ENCODE results near the gene DOCK7. TPM values are rescaled to one million over a fixed set of nuclear protein-coding genes. Genes with fewer than 3 reads are reported as not detected.
"Not testable (repeated sequence)": the region's sequence is repeated elsewhere in the genome, so short reads cannot be mapped to it uniquely, and the experiment has no call there.

Gene DOCK7
- polyA plus RNA-seq, 1 experiment = 56.5 TPM

- ChIA-PET POLR2A (no interaction called here), CTCF (interaction anchor here (0.7 to 2.5 kb wide), 4 partner anchors 11 to 194 kb away, joined by 3 to 12 read pairs (median 4); no protein-coding TSS in a partner anchor)
- no peak overlapping the region for H3K4me3 ChIP-seq (ENCODE audit: low read depth, low read length)
- DNase-seq (ENCODE audit: low read depth) = no peak
- TF ChIP-seq CTCF (IDR thresholded peaks at IDR 0.05; ENCODE audit: insufficient read depth, low read depth, low read length) = no peak
- H3K27me3 ChIP-seq (ENCODE audit: control insufficient read depth, insufficient read depth, low read length) = no peaks in the 10 kb centered on the region
- no peaks in the 10 kb centered on the region for H3K36me3 ChIP-seq (ENCODE audit: control insufficient read depth, insufficient read depth, low read length)
Measured at GRCh38 chr1:62722796-62723195, 34.6 kb upstream of the DOCK7 start.

DNA sequence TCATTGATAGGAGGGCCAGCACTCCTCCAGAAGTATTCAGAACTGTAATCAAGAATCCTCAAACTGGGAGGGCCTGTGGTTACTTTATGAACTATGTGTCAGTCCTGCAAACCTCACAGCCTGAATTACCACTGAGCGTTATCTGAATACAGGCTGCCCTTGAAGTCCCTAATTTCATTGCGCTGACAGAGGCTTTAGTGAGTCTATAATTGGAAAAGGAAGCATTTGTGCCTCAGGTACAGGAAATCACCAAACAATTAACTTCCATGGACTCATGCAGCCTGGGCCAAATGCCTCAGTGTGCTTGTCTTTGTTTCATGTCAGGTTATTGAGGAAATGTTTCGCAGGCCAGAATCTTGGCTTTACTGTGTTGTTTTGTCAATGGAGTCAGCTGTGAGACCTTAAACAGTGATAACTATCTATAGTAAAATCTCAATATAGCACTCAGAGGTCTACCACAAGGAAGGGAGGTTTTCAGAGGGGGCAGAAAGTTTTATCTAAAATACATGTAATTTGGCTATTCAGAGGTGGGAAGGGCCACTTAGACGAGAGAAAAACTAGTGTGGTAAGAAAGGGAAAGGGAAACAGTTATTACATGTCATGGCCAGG lies 32.9 kb upstream of the DOCK7 start:
- no peak for DNase-seq (ENCODE audit: low read depth)
- POLR2A ChIA-PET = no interaction called here
- CTCF ChIA-PET = interaction anchor here (0.6 to 2.5 kb wide), 2 partner anchors 10 to 13 kb away, joined by 3 to 12 read pairs; no protein-coding TSS in a partner anchor

DNA sequence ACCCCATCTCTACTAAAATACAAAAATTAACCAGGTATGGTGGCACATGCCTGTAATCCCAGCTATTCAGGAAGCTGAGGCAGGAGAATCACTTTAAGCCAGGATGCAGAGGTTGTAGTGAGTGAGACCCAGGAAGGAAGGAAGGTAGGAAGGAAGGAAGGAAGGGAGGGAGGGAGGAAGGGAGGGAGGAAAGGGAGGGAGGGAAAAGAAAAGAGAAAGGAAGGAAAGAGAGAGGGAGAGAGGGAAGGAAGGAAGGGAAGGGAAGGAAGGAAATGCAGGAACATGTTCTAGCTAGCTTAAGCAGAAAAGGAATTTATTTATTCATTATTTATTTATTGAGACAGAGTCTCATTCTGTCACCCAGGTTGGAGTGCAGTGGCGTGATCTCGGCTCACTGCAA lies 30.2 kb upstream of the DOCK7 start:
- H3K4me3 ChIP-seq (ENCODE audit: low read depth, low read length); DNase-seq (ENCODE audit: low read depth); H3K27me3 ChIP-seq (ENCODE audit: control insufficient read depth, insufficient read depth, low read length); H3K36me3 ChIP-seq (ENCODE audit: control insufficient read depth, insufficient read depth, low read length); CTCF ChIA-PET; POLR2A ChIA-PET: not testable (repeated sequence)

More for the DNA sequence above, 32.9 kb upstream of the DOCK7 start:
- TF ChIP-seq CTCF (IDR thresholded peaks at IDR 0.05; ENCODE audit: insufficient read depth, low read depth, low read length) = no peak
- Histone ChIP-seq H3K4me3 (ENCODE audit: low read depth, low read length) (no peak overlapping the region), H3K27me3 (ENCODE audit: control insufficient read depth, insufficient read depth, low read length) (no peaks in the 10 kb centered on the region), H3K36me3 (ENCODE audit: control insufficient read depth, insufficient read depth, low read length) (no peaks in the 10 kb centered on the region)

DNA sequence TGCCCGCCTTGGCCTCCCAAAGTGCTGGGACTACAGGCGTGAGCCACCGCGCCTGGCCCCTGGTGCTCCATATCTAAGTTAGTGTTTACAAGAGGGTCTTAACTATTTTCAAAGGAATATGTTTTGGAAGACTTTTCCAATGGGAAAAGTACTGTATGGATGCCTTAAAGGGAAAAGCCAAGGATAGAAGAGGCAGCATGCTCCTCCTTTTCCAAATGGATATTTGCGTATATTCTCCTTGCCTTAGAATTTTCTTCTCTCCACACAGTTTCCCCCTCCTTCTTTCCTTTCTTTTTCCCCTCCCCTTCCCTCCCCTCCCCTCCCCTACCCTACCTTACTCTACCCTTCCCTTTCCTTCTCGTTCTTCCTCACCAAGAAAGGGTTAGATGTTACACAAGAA lies 29.3 kb upstream of the DOCK7 start:
- H3K4me3 ChIP-seq (ENCODE audit: low read depth, low read length) = no peak overlapping the region
- ChIA-PET POLR2A (no interaction called here), CTCF (no interaction called here)
- no peak for DNase-seq (ENCODE audit: low read depth)
- H3K36me3 ChIP-seq (ENCODE audit: control insufficient read depth, insufficient read depth, low read length) = no peaks in the 10 kb centered on the region
- H3K27me3 ChIP-seq (ENCODE audit: control insufficient read depth, insufficient read depth, low read length) = no peaks in the 10 kb centered on the region
- no peak for TF ChIP-seq CTCF (IDR thresholded peaks at IDR 0.05; ENCODE audit: insufficient read depth, low read depth, low read length)

DNA sequence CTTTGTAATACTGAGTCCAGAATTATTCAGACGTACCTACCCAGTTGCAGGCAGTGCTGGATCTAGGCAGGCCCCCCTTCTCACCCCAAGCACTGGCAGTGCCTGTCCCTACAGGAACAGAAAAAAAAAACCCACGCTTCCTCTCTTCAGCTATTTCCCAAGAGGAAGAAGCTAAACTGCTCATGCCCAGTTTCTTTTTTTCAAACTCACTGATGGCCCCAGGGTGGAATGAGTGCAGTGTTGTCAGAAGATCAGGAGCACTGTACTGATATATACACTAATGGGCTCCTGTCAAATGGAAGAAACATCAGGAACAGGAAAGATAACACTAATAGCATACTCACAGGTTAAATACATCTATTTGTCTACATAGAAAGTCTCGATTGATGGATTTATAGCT lies 28.2 kb upstream of the DOCK7 start:
- CTCF ChIA-PET = no interaction called here
- no peaks in the 10 kb centered on the region for H3K27me3 ChIP-seq (ENCODE audit: control insufficient read depth, insufficient read depth, low read length)
- TF ChIP-seq CTCF (IDR thresholded peaks at IDR 0.05; ENCODE audit: insufficient read depth, low read depth, low read length) = no peak
- H3K4me3 ChIP-seq (ENCODE audit: low read depth, low read length) = no peak overlapping the region
- H3K36me3 ChIP-seq (ENCODE audit: control insufficient read depth, insufficient read depth, low read length) = no peaks in the 10 kb centered on the region
- no peak for DNase-seq (ENCODE audit: low read depth)
- POLR2A ChIA-PET = no interaction called here
